Measurements from ENCODE around the gene MTA1.

MTA1 gene

DNA sequence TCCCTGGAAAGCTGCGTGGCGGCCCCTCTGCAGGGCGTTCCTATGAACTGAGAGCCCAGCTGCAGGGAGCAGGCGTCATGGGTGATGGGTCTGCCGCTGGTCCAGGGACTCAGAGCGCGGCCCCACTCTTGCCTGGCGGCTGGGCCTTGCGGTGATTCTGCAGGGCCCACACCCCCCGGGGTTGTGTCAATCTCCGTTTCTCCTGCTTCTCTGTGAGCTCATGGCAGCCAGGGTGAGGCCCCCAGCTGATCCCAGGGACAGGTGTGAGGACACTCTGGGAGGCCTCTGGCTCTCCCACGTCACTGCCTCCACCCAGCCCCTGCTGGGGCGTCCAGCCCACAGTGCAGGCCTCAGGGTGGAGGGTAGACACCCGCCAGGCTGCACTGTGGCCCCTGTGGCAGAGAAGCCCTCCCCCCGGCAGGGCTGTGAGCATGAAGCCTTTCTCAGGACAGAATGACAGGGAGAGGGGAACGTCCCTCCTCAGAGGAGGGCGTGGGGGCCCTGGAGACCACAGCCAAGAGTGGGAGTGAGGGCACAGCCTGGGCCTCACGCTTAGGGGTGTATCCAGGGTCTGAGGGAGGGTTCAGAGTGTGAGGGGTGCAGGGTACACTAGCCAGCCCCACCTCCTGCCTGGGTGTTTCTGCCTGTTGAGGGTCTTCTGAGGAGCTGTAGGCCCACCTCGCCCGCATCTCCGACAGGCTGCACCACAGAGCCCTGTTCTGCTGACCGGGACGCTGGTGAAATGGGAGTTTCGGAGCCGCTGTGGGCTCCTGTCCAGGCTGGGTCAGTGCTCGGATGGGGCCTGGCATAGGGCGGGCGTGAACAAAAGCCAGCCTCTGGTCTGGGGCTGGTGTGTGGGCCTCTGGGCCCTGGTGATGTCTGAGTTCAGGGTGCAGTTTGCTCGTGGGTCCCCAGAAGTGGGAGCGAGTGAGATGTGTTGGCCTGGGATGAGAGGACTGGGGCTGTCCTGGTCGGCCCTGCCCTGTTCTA lies 28.3 kb downstream of the MTA1 start:
- no peak for DNase-seq

DNA sequence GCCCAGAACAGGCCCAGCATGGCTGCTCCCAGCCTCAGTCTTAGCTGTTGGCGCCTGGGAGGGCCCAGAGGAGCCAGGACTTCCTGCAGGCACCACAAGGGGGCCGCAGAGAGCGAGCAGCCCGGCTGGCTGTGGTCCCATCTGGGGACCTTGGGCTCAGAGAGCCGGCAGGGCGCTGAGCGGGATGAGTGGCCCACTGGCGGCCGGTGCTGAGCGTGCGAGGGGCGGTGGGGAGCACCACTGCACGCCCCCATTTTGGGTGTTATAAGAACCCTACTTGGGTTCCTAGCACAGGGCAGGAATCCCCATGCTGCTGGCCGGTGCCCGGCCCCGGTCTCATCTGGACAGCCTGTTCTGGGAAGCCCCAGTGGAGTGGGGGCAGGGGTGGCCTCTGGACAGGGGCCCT lies 29.1 kb downstream of the MTA1 start:
- peak; percentile 75 for DNase-seq

DNA sequence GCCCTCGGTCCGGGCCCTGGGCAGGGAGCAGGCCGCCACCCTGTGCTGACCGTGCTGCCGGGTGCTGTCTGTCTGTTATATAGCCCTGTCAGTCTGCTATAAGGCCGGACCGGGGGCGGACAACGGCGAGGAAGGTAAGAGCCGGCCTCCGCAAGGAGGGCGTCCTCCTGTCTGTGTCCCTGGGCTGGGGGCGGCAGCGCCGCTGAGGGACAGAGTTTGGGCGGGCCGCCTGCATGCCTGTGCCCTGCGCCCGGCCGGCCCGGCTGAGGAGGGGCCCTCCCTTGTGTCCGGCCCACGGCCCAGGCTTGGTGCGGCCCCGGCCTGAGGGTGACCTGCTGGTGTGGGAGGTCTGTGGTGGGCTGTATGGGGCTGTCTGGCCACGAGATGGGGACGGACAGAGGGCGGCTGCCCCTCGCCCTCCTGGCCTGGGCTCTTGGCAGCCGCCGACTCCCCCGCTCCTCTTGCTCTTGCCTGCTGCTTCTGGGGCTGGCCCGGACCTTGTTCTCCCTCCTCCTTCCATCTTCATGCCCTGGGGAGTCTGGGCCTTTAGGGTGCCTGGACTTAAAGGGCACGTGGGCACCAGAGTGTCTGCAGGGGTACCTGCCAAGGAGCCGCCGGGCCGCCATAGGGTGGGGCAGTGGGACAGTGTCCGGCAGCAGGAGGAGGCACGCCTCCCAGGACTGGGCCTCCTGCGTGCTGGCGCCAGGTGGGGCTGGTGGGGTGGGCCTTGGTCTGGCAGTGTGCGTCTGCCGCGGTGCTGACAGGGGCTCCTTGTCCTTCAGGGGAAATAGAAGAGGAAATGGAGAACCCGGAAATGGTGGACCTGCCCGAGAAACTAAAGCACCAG lies 29.9 kb downstream of the MTA1 start:
- no peak for DNase-seq

DNA sequence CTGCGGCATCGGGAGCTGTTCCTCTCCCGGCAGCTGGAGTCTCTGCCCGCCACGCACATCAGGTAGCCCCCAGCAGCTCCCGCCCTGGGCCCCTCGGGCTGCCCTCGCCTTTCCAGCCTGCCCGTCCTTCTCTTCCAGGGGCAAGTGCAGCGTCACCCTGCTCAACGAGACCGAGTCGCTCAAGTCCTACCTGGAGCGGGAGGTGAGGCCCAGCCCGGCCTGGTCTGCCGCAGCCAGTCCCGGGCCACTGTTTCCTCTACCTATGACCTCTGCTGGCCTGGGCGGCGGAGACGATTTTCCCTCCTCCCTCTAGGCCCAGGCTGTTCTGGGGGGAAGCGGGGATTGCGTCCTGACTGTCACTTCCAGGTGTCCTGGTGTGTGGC lies 30.5 kb downstream of the MTA1 start:
- no peak for DNase-seq

DNA sequence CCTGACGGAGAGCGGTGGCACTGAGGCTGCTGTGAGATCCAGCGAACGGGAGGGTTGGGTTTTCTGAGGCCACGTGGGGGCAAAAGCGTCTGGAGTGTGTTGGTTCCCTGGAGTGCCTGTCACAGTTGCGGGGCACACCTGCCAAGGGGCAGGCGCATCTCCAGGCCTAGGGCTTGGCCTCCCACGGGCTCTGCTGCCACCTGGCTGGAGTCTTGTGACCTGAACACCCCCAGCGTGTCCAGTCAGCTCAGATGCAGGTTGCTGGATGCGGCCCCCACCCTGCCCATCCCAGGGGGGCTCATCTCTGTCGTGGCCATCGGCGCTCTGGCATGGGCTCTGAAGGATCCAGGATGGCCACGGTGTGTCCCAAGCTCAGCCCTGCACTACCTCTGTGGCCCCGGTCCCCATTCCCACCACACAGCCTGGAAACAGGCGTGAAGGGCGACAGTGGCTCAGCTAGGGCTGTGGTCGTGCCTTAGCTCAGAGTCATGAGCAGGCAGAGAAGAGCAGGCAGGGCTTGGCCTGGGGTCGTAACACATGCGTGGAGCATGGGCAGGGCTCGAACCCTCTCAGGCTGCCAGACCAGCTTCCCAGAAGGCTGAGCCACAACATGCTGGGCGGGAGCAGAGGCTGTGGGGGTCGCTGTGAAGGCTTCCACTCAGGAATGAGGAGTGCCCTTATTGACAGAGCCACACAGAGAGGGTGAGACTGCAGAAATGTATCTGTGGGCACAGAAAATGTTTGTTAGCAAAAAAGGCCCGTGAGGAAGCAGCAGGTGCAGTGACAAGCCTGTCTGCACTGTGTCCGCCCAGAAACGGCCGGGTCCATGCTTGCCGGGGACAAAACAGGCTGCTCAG lies 31.5 kb downstream of the MTA1 start:
- DNase-seq: no peak

DNA sequence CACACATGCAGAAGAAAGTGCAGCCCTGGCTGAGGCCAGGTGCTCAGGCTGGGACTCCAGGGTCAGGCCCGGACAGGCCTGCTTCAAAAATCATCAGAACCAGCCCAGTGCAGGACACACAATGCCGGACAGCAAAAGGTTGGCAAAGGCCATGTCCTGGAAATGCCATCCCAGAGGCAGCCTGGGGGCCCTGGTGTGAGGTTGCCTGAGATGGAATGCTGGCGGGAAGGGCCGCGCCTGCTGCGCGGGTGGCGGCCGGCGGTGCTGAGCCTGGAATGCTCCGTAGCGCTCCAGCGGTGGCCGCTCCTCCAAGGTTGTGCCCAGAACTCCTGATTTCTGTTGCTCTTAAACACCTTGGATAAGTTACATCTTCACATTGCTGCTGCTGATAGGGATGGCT lies 33.3 kb downstream of the MTA1 start:
- no peak for DNase-seq

DNA sequence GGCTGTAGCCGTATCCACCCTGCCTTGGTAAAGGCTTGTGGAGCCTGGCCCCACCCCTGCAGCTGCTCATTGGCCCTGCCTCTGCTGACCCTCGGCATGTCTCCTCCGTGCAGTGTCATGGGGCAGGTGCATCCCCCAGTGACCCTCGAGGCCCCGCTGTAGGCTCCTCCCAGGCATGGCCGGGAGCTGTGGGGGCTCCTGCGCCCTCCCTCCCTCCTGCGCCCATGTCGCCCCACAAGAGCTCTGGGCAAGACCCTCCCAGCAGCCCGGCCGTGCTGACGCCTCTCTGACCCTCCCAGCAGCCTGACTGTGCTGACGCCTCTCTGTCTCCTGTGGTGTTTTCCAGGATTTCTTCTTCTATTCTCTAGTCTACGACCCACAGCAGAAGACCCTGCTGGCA lies 34.2 kb downstream of the MTA1 start:
- DNase-seq: no peak

DNA sequence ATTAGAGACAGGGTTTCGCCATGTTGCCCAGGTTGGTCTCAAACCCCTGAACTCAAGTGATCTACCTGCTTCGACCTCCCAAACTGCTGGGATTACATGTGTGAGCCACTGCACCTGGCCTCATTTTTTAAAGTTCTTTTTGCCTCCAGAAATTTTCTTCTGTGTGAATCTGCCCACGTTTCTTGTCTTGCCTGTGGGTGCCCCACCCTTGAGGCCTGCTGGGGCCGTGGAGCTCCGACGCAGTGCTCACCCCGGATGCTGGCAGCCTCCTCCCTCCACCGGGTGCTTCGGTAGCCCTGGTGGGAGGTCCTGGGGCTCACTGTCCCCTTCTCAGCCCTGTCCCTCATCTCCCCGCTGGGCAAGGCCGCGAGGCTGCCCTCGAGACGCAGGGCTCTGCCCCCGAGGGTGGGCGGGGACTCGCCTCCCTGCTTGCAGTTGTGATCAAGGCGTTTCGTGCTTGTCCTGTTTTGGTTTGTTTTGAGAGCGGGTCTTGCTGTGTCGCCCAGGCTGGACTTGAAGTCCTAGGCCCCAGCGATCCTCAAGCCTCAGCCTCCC lies 35.5 kb downstream of the MTA1 start:
- no peak for DNase-seq

DNA sequence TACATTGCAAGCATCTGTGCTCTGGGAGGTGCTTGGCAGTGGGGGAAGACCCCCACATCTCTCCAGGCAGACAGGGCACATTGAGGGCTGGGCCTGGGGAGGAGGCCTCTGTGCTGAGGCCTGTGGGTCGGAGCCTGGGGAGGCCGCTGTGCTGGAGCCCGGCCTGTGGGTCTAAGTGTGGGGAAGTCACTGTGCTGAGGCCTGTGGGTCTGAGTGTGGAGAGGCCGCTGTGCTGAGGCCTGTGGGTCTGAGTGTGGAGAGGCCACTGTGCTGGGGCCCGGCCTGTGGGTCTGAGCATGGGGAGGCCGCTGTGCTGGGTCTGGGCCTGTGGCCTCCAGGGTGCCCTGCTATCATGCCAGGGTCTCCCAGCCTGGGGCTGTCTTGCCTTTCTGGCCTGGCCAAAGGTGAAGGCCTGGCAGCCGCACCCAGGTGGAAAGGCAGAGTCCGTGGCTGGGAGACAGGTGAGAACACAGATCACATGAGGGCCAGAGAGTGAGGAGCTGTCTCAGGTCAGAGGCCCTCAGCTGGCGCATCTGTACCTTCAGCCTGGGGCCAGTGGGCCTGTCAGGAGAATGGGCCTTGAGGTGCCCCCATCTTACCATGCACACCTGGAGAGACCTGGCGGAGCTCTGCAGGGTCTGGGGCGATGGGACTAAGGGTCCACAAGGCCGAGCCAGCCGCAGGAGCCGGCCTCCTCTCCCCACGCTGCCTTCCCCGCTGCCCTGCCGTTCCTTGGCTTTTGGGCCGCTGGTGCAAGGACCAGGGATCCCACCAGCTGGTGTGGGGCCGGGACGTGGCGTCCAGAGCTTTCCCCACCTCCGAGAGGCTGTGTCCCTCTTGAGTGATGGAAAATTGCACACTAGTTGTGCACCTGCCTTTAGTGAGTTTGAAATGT lies 36.4 kb downstream of the MTA1 start:
- no peak for DNase-seq

DNA sequence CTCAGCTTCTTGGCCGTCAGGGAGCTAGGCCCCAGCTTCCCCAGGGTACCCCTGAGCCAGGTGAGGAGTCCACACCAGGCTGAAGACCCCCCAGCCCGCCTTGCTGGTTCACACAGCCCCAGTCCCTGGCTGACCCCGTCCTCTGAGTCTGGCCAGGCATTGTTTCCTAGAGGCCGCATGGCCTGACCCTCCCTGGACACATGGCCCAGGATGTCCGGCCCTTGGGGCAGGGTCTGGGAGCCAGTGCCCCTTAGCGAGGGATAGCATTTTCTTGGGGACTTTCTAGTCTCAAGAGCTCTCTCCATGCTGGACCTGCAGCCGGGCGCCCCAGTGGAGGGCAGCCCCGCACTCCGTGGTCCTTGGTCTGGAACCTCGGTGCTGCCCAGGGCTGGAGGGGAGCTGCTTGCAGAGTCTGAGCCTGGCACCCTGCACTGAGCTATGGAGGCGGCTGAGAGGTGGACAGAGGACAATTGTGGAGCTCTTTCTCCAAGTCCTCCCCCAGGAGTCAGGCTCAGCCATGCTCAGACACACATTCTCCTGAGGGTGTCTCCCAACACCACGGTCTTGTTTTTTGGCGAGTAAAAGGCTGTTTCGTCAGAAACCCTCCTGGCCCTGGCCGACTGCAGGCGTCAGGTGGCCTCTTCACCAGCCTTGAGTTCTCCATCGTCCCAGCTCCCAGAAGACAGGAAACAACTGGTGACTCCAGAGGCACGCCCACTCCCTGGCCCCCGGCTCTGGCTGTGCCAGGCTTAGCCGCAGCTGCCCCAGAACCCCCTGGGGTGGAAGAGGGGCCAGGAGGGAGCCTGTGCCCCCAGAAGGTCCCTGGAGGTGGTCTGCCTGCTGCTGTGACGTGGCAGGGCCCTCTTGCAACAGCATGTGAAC lies 37.4 kb downstream of the MTA1 start:
- no peak for DNase-seq

DNA sequence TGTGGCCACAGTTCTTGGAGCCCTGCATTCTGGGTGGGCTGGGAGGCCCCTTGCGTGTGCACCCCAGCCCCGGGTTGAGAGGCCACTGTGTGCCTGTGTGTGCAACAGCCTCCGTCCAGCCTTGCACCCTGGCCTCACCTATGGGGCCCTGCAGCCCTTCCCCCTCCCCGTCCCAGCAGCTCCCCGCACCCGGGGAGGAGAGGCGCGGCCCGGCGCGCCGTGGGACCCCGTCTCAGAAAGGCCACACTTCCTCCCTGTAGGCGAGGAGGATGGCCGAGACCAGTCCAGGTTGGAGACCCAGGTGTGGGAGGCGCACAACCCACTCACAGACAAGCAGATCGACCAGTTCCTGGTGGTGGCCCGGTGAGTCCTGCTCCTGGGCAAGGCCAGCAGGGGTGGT lies 38.4 kb downstream of the MTA1 start:
- DNase-seq: no peak

DNA sequence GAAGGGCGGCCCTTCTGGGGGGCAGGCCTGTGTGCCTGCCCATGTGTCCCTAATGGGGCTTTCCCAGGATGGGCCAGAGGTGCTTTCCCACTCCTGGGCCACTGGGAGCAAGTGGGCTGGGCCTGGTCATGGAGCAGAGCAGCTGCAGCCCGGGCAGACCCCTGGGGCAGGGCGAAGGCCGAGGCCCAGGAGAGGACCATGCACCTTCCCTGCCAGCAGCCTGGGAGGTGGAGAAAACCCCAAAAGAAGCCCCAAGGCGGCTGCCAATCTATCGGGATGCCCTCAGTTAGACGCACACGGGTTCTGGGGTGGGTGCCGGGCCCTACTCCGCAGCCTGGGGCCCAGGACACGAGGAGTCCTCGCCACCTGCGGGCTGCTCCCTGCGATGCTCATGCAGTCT lies 38.9 kb downstream of the MTA1 start:
- no peak for DNase-seq

DNA sequence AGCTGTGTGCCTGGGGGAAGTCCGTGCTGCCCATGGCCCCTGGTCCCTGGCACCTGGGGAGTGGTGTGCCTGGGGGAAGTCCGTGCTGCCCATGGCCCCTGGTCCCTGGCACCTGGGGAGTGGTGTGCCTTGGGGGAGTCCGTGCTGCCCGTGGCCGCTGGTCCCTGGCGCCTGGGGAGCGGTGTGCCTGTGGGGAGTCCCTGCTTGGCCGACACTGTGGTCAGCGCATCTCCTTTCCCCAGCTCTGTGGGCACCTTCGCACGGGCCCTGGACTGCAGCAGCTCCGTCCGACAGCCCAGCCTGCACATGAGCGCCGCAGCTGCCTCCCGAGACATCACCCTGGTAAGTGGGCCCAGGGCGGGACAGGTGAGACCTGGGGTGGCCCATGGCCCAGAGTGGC lies 40.5 kb downstream of the MTA1 start:
- DNase-seq: no peak

DNA sequence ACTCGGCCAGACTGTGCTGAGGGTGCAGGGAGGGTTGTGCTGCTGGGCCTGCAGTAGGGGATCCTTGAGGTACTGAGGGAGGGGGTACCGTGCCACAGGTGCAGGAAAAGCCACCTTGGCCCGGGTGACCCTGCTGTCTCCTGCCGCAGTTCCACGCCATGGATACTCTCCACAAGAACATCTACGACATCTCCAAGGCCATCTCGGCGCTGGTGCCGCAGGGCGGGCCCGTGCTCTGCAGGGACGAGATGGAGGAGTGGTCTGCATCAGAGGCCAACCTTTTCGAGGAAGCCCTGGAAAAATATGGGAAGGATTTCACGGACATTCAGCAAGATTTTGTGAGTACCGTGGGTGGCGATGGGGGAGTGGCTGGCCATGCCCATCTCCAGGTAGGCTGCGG lies 41.0 kb downstream of the MTA1 start:
- DNase-seq: no peak

DNA sequence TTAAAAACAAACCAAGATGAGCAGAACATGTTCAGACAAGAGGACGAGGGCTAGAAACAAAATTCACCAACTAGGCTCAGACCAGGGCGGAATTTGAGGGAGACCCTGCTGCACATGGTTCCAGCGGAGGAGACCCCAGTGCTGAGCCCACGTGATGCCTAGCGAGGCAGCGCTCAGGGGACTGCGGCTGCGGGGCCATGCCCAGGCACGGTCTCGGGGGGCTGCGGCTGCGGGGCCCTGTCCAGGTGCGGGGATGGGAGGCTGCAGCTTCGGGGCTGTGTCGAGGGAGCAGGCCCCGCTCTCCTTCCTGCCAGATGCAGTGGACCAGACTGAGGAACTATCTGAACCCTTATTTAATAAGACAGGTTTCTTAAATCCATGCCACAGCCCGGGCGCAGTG lies 42.3 kb downstream of the MTA1 start:
- DNase-seq: no peak

DNA sequence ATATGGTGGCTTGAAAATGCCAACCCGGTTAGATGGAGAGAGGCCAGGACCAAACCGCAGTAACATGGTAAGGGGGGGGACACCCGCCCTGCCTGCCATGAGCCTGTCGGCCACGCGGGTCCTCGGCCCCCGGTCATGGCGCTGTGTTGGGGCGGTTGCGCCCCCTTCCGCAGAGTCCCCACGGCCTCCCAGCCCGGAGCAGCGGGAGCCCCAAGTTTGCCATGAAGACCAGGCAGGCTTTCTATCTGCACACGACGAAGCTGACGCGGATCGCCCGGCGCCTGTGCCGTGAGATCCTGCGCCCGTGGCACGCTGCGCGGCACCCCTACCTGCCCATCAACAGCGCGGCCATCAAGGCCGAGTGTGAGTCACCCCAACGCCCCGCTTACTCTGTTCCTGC lies 44.9 kb downstream of the MTA1 start:
- no peak for DNase-seq

DNA sequence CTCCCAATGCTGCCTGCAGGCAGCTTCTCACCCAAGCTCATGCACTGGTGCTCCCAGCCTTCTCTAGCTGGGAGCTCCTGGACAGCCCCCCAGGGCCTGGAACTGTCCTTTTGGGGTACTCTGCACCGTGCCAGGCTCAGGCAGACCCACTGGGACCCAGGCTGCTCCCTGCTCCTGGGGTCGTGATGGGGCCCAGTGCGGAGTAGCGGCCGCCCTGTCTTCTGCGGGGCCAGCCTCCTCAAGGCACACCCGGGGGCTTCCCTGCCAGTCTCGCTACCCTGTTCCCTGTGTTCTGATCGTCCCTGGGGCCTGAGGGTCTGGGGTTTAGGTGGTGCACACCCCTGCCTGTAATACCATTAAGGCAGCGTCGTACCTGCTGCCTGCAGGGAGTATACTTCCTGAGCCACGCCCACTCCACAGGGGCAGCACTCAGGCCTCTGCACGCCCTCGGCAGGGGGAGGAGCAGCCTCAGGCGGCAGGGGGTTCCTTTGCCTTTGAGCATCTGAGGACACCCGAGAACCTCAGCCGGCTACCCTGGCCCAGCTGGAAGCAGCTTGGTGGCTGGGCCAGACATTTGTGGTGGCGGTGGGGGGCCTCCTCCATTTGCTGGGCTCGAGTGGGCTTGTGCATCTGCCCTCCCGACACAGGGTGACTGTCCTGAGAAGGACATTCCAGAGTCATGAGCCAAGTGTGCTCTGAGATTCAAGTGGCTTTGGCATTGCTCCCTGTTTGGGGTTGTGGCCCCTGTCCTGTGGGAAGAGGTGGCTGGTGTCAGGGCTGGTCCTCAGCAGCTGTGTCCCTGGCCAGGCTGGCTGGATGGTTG lies 45.8 kb downstream of the MTA1 start:
- no peak for DNase-seq

DNA sequence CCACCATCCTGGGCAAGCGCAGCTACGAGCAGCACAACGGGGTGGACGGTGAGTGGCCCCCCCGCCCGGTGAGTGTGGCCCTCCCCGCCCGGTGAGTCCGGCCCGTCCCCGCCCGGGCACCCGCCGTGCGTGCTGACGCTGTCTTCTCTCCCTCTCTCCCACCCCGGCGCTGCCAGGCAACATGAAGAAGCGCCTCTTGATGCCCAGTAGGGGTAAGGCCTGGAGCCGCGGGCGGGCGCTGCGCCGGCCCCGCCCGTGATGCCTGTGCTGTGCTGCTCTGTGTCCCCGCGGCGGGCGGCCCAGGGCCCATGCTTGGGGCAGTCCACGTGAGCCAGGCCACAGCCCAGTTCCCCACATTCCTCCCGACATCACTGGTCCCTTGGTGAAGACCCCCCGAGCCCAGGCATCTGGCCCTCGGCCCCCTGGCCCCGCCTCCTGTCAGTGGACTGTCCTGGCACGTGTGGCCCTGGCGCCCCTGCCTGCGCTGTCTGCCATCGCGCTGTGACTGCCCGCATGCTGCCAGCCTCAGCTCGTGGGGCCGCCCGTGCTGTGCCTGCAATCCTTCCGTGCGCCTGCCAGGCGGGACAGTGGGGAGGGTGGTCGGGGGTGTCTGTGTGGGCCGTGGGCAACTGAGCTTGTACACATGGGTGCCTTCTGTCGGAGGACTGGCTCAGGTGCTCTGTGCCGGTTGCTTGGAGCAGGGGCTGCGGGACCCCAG lies 47.1 kb downstream of the MTA1 start:
- DNase-seq: no peak

Data from CD4-positive, alpha-beta T cell treated with Interleukin-17A for 1 hour (primary cell).